LNCaP clone FGC (cell line): ENCODE data around the gene EDC3.
"Not testable (repeated sequence)": the region's sequence is repeated elsewhere in the genome, so short reads cannot be mapped to it uniquely, and the experiment has no call there.

Source experiments
- DNase-seq: peaks from one replicate; pipeline ENCODE4 v3.0.0-alpha.2; 2011; ENCODE audit warnings: low read depth
- H3K4me3 ChIP-seq: 2 replicates; pipeline ENCODE4 v1.5.1; 2011; ENCODE audit warnings: mild to moderate bottlenecking, low read depth, low read length, control low read depth
- TF ChIP-seq, protein P1 (sequence below): IDR thresholded peaks from 2 replicates; pipeline ENCODE4 v1.5.1; 2012; ENCODE audit warnings: mild to moderate bottlenecking; ENCODE audit not compliant: control insufficient read depth, insufficient read depth; ENCODE audit errors: extremely low read depth

Gene EDC3

DNA sequence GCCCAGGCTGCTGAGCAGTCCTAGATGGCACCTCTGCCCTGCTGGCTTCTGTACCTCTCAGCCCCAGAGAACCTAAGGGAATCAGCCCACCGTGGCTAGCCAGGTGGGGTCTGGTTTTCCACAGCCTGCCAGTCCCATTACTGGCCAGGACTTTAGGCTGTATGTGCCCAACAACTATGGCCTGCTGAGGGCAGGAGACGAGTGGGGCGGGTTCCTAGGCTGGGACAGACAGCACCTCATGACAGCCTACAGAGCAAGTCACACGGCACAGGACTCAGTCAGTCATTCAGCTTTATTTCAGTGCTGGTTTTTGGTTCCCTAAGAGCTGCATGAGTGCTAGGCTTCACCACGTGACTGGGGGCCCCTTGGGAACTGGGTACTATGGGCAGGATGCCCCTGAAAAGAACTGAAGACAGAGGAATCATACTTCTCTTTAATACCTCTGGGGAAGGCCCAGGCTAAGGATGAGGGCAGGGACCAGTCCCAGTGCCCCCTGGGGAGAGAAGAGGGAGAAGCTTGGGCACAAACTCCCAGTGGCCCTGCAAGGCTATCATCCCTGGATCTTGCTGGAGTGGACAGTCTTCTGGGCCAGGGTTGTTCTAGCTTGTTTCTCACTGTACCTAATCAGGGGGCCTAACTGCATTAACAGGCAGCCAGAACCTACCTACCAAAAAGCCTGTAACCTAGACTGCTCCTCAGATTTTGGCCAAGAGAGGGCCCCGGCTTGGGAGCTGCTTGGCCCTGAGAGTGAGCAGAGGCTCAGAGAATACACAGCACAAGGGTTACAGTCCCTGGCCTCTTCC is 65.3 kb downstream of the EDC3 start:
- no peak for DNase-seq
- no peak overlapping the region for H3K4me3 ChIP-seq
- TF ChIP-seq, protein P1, sequence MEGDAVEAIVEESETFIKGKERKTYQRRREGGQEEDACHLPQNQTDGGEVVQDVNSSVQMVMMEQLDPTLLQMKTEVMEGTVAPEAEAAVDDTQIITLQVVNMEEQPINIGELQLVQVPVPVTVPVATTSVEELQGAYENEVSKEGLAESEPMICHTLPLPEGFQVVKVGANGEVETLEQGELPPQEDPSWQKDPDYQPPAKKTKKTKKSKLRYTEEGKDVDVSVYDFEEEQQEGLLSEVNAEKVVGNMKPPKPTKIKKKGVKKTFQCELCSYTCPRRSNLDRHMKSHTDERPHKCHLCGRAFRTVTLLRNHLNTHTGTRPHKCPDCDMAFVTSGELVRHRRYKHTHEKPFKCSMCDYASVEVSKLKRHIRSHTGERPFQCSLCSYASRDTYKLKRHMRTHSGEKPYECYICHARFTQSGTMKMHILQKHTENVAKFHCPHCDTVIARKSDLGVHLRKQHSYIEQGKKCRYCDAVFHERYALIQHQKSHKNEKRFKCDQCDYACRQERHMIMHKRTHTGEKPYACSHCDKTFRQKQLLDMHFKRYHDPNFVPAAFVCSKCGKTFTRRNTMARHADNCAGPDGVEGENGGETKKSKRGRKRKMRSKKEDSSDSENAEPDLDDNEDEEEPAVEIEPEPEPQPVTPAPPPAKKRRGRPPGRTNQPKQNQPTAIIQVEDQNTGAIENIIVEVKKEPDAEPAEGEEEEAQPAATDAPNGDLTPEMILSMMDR, result peak; percentile 18; the same call in 1 of the 2 replicates

DNA sequence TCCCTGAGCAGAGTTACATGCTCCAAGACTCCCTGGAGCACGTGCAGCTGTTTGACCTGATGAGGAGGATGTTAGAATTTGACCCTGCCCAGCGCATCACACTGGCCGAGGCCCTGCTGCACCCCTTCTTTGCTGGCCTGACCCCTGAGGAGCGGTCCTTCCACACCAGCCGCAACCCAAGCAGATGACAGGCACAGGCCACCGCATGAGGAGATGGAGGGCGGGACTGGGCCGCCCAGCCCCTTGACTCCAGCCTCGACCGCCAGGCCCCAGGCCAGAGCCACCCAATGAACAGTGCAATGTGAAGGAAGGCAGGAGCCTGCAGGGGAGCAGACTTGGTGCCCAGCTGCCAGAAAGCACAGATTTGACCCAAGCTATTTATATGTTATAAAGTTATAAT is 66.1 kb downstream of the EDC3 start:
- H3K4me3 ChIP-seq, DNase-seq: not testable (repeated sequence)

DNA sequence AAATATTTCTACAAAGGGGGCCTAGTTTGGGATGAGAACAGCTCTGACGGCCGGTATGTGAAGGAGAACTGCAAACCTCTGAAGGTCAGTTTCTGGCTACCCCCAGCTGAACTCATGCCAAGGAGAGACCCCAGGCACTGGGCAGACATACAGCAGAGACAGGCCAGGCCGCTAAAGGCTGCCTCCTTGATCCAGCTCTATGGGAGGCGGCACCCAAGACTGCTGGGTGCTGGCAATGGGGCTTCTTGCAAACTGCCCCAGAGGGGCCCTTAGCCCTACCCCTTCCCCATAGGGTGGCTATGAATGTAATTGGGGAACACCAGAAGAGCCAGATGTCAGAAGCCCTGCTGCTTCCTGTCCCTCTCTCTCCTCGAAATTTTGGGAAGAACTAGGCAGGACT is 66.9 kb downstream of the EDC3 start:
- no peak for DNase-seq
- TF ChIP-seq, protein P1, result no peak
- no peak overlapping the region for H3K4me3 ChIP-seq

DNA sequence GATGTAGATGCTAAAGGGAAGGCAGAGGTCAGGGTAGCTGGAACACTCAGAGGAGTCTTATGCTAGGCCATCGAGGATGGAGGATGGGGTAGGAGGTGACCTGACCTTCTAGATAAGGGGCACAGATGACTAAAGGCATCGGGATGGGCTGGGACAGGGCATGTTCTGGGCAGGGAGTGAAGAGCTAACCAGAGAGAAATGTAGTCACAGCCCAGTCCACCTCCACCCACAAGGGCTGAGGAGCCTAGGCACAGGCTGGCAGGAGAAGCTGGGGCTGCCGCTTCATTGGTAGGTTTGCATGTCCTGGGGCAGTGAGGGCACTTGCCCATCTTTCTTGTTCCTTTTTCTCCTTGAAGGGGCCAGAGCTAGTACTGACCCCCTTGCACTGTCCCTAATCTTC is 67.6 kb downstream of the EDC3 start:
- TF ChIP-seq, protein P1, result no peak
- DNase-seq, result no peak
- H3K4me3 ChIP-seq, result no peak overlapping the region

DNA sequence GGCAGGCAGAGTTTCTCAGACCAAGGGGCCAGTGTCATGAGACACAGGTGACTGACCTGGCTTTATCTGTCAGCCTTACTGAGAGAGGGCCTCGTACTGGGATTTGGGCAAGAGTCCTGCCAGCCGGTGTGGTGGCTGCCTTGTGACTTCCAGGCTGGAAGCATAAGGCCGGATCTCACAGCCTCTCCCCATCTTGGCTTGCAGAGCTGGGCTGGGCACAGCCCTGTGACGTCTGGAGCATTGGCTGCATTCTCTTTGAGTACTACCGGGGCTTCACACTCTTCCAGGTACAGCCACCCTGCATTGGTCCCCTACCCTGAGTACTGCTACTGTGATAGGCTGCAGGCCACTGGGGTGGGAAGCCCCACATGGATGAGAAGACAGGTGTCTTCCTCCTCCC is 68.1 kb downstream of the EDC3 start:
- no peak for DNase-seq
- no peak overlapping the region for H3K4me3 ChIP-seq
- TF ChIP-seq, protein P1, result no peak

DNA sequence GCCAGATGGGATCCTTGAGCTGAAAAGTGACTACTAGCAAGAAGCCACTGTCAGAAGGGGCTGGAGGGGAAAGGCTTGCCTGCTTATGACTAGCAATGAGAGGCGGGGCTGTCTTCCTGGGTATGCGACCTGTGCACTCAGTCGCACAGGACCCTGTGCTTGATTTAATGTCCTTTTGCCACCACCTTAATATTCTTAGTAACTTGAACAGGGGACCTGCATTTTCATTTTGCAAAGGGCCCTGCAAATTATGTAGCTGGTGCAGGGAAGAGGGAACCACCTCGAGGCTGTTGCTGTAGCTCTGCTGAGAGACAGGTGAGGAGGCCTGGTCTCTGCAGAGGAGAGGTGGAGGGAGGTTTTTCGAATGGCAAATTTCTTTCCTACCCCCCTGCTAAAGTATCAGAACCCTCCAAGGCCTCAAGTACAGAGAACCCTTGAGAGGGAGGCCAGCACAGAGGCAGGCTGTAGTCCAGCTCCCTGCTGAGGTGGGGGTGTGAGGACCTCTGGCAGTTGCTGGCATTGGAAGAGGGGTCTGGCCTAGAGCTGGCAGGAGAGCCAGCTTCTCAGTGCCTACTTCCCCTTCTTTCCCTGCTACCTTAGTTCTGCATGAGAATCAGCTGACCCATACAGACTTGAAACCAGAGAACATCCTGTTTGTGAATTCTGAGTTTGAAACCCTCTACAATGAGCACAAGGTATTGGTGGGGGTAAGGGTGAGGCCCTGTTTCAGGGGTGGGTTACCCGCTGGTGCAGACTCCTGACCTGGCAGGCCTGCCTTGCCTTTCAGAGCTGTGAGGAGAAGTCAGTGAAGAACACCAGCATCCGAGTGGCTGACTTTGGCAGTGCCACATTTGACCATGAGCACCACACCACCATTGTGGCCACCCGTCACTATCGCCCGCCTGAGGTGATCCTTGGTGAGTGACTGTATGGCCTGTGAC is 68.8 kb downstream of the EDC3 start:
- no peak for DNase-seq
- H3K4me3 ChIP-seq, result no peak overlapping the region
- TF ChIP-seq, protein P1, result no peak

DNA sequence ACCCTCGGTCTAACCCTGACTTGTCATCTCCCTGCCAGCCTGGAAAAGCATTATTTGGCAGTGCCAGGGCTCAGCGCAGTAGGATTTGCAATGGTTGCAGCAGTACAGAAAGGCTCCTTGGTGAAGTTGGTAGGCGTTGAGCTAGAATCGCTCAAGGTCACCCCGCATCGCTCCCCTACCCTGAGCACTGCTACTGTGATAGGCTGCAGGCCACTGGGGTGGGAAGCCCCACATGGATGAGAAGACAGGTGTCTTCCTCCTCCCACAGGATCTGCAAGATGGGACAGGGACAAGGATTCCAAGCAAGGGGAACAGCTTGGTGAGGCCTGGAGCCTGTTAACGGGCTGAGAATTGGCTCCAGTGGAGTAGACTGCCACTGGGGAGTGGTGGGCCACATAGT is 69.5 kb downstream of the EDC3 start:
- H3K4me3 ChIP-seq, result no peak overlapping the region
- no peak for DNase-seq
- TF ChIP-seq, protein P1, result no peak
